DOHH2 (cell line): ENCODE results near the gene UBQLN4.

ENCODE experiments used
- H3F3A ChIP-seq: fragments of 200-600 bp; sonication (generic), shearing (Covaris generic); 2 replicates; pipeline ENCODE4 v1.6.0; 2016; ENCODE audit warnings: antibody characterized with exemption, mild to moderate bottlenecking; ENCODE audit not compliant: control insufficient read depth, insufficient read depth
- H3K27ac ChIP-seq: fragments of 200-600 bp; sonication (generic); 2 replicates; pipeline ENCODE4 v1.5.1; 2014; ENCODE audit warnings: low read depth, mild to moderate bottlenecking, low read length, moderate library complexity
- H3K27me3 ChIP-seq: fragments of 200-600 bp; sonication (generic); 2 replicates; pipeline ENCODE4 v1.6.1; 2014; ENCODE audit warnings: mild to moderate bottlenecking, low read length, mixed read lengths; ENCODE audit not compliant: control insufficient read depth
- H3K36me3 ChIP-seq: fragments of 200-600 bp; sonication (generic); 2 replicates; pipeline ENCODE4 v1.6.1; 2014; ENCODE audit warnings: mild to moderate bottlenecking, low read length, moderate library complexity, mixed read lengths; ENCODE audit not compliant: control insufficient read depth
- H3K4me1 ChIP-seq: fragments of 200-600 bp; sonication (generic); 2 replicates; pipeline ENCODE4 v1.6.1; 2014; ENCODE audit warnings: mild to moderate bottlenecking, low read length, mixed read lengths; ENCODE audit not compliant: control insufficient read depth
- H3K4me2 ChIP-seq: fragments of 200-600 bp; sonication (generic); 2 replicates; pipeline ENCODE4 v1.6.0; 2014; ENCODE audit warnings: mild to moderate bottlenecking, low read length, moderate library complexity
- H3K4me3 ChIP-seq: fragments of 200-600 bp; sonication (generic); 2 replicates; pipeline ENCODE4 v1.5.1; 2014; ENCODE audit warnings: mild to moderate bottlenecking, low read length, mixed read lengths
- H3K79me2 ChIP-seq: fragments of 200-600 bp; sonication (generic); 2 replicates; pipeline ENCODE4 v1.6.1; 2014; ENCODE audit warnings: mild to moderate bottlenecking, low read length, mixed read lengths; ENCODE audit not compliant: control insufficient read depth
- H3K9me2 ChIP-seq: fragments of 200-600 bp; sonication (generic); replicated peaks from 2 replicates; pipeline ENCODE4 v1.6.1; 2014; ENCODE audit warnings: mild to moderate bottlenecking, low read length, mixed read lengths; ENCODE audit not compliant: control insufficient read depth
- H3K9me3 ChIP-seq: fragments of 200-600 bp; sonication (generic); 2 replicates; pipeline ENCODE4 v1.6.1; 2014; ENCODE audit warnings: antibody characterized with exemption, low read length, mixed read lengths; ENCODE audit not compliant: control insufficient read depth, insufficient read depth
- H4K20me1 ChIP-seq: fragments of 200-600 bp; sonication (generic); 2 replicates; pipeline ENCODE4 v1.6.0; 2014; ENCODE audit warnings: low read depth, mild to moderate bottlenecking, antibody characterized with exemption, low read length, moderate library complexity; ENCODE audit not compliant: control insufficient read depth, insufficient read depth
- CTCF ChIP-seq: fragments of 200-600 bp; sonication (generic); IDR thresholded peaks from one replicate; pipeline ENCODE4 v1.5.1; 2014; ENCODE audit warnings: antibody characterized with exemption, mild to moderate bottlenecking, low read depth, low read length; ENCODE audit not compliant: poor library complexity, severe bottlenecking
- EZH2phosphoT487 ChIP-seq: fragments of 200-600 bp; sonication (generic); IDR thresholded peaks from 2 replicates; pipeline ENCODE4 v1.6.1; 2017; ENCODE audit warnings: borderline replicate concordance, mild to moderate bottlenecking, antibody characterized with exemption, low read length, moderate library complexity, mixed read lengths

The UBQLN4 gene

DNA sequence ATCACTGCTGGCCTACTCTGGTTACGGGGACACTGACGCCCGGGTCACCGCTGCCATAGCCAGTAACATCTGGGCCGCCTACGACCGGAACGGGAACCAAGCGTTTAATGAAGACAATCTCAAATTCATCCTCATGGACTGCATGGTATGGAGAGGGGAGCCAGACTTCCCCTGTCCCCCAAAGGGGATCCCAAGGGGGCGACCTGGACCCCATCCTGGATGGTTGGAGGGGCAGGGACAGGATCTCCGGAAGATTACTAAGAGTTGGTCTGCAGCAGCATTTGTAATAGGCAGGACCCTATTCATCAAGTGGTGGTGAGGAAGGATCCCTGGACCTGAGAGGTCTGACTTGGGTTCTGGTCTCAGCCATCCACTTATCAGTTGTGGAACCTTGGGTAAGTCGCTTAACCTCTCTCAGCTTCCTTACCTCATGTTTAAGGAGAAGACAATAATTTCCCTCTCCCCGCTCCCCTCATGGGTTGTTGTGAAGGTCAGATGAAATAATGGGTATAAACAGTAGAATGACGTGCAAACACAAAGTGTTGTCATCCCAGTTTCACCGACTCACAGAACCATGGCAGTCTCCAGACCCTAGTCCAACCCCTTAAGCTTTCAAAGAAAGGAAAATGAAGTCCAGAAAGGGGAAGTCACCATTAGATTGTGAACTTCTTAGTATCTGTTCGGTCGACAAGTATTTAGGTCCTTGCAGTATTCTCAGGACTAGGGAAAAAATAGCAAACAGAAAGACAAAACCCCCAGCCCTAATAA is 1.9 kb upstream of the UBQLN4 start:
- TF ChIP-seq EZH2phosphoT487 = no peak
- TF ChIP-seq CTCF = no peak
- peak overlapping the region; percentile 98 for H3K4me3 ChIP-seq
- H3K4me2 ChIP-seq = peak overlapping the region; percentile 98
- H3F3A ChIP-seq = peaks cover 4% of the 10 kb centered on the region
- H3K9me2 ChIP-seq = no peaks in the 10 kb centered on the region
- H3K4me1 ChIP-seq = peaks cover 19% of the 10 kb centered on the region
- H3K79me2 ChIP-seq = peaks cover 36% of the 10 kb centered on the region
- H3K27ac ChIP-seq = 0 out of 2 replicates have a peak overlapping the region, but pooled peaks have one; percentile 90
- no peaks in the 10 kb centered on the region for H4K20me1 ChIP-seq
- no peaks in the 10 kb centered on the region for H3K27me3 ChIP-seq
- peaks cover 25% of the 10 kb centered on the region for H3K36me3 ChIP-seq
- no peaks in the 10 kb centered on the region for H3K9me3 ChIP-seq

DNA sequence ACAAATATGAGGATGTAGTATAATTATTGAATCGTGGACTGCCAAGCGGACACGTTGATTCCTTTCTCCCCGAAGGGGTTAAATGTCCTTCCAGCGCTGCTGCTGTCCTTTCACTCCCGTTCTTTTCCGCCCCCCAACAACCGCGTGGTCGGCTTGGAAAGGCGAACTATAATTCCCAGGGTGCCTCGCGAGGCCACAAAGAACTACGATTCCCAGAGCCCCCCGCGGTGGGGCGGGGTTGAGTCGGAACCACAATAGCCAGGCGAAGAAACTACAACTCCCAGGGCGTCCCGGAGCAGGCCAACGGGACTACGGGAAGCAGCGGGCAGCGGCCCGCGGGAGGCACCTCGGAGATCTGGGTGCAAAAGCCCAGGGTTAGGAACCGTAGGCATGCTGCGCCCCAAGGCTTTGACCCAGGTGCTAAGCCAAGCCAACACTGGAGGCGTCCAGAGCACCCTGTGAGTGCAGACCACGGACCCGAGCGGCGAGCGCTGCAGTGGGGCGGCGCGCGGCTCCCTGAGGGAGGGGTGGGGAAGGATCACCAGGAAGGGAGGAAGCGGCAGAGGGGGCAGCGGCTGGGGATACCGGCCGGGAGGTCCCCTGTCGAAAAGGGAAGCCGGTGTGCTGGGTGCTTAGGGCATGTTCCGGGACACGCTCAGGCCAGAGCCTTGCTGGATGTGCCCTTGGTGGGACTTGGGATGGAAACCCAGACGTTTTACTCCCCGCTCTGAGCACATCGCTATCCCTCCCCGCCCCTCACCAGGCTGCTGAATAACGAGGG is 1.1 kb upstream of the UBQLN4 start, which contains the start of gene LAMTOR2:
LAMTOR2 (plus strand) TSS at position 283 of the 781 bp plus-strand sequence; CDS start at position 391, 108 bp downstream.
- H3K27me3 ChIP-seq = no peaks in the 10 kb centered on the region
- peaks cover 33% of the 10 kb centered on the region for H3K36me3 ChIP-seq
- H3K9me2 ChIP-seq = no peaks in the 10 kb centered on the region
- peaks cover 19% of the 10 kb centered on the region for H3K4me1 ChIP-seq
- TF ChIP-seq EZH2phosphoT487 = no peak
- no peak for TF ChIP-seq CTCF
- H3K4me2 ChIP-seq = peak within 1 kb of the TSS; percentile 98
- peak within 1 kb of the TSS; percentile 90 for H3K27ac ChIP-seq
- peaks cover 4% of the 10 kb centered on the region for H3F3A ChIP-seq
- no peaks in the 10 kb centered on the region for H3K9me3 ChIP-seq
- peaks cover 36% of the 10 kb centered on the region for H3K79me2 ChIP-seq
- peak within 1 kb of the TSS; percentile 98 for H3K4me3 ChIP-seq
- H4K20me1 ChIP-seq = no peaks in the 10 kb centered on the region

DNA sequence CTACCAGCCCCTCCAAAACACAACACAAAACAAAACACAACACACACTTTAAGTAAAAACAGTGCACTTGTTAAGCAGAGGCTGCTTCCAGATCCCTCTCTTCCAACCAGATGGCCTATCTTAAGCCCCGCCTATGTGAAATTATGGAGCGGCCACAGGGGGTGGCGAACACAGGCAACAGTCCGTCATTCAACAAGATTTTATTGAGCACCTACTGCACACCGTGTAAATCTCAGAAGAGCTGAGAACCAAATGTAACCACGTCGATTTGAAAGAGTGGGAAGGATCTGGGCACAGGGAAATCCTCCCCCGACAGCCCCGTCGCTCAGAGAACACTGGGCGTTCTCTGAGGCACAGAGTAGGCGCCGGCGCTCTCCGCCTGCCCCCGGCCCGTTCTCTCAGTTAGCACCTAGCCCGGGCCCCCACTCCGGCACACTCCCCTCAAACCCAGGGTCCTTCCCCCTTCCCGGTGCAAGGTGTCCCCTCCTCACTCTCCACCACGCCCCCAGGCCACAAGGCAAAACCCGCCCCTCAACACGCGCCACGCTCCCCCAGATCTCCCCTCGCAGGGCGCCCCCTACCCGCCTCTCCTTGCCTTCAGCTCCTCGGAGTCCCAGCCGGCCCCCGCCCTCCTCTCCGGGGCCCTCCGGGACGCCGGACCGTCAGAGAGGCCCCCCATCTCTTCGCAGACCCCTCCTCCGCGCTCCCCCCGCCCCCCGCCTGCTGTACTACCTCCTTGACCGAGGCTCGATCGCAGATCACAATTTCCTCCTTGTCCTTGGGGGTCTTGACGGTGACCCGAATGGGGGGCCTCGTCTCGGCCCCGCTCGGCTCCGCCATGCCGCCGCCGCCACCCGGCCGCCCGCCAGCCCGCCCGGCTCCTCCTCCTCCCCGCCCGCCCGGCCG is 483 bp downstream of the UBQLN4 start:
- peak overlapping the region; percentile 98 for H3K4me3 ChIP-seq
- peaks cover 4% of the 10 kb centered on the region for H3F3A ChIP-seq
- peak overlapping the region; percentile 74 for H3K4me2 ChIP-seq
- H3K79me2 ChIP-seq = peaks cover 36% of the 10 kb centered on the region
- H3K27me3 ChIP-seq = no peaks in the 10 kb centered on the region
- no peaks in the 10 kb centered on the region for H3K9me2 ChIP-seq
- H3K27ac ChIP-seq = peak overlapping the region; percentile 37
- no peaks in the 10 kb centered on the region for H3K9me3 ChIP-seq
- no peaks in the 10 kb centered on the region for H4K20me1 ChIP-seq
- H3K4me1 ChIP-seq = peaks cover 19% of the 10 kb centered on the region
- H3K36me3 ChIP-seq = peaks cover 46% of the 10 kb centered on the region
- TF ChIP-seq EZH2phosphoT487 (no peak), CTCF (peak; percentile 54)
